Loucy (cell line): ENCODE measurements around the gene SEC14L1.

Source experiments
- EZH2phosphoT487 ChIP-seq: fragments of 200-600 bp; IDR thresholded peaks from 2 replicates; pipeline ENCODE4 v1.6.1; 2018; ENCODE audit warnings: antibody characterized with exemption, mild to moderate bottlenecking, moderate library complexity, borderline replicate concordance
- TF ChIP-seq, protein P1 (sequence below): fragments of 200-600 bp; sonication (generic); conservative IDR thresholded peaks from 2 replicates; pipeline ENCODE4 v1.5.1; 2014; ENCODE audit warnings: mild to moderate bottlenecking, antibody characterized with exemption, low read length

DNA sequence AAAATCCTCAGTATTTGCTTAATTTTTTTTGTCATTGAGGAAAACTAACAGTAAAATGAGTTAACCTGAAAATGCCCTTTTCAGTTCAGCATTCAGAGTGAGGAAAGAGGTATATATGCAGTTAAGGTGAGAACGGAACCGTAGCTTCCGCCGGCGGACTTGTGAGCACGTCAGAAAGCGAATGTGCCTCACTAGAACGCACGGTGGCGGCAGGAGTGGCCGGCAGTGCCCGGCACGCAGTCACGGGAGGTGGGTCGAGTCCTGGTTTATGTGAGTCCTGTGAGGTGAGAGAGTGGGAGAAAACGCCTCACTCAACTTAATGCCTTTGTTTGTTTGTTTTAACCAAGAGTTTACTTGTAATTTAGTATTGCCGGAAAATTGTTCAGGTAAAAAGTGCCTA is 6.1 kb downstream of the SEC14L1 start:
- TF ChIP-seq, protein P1, sequence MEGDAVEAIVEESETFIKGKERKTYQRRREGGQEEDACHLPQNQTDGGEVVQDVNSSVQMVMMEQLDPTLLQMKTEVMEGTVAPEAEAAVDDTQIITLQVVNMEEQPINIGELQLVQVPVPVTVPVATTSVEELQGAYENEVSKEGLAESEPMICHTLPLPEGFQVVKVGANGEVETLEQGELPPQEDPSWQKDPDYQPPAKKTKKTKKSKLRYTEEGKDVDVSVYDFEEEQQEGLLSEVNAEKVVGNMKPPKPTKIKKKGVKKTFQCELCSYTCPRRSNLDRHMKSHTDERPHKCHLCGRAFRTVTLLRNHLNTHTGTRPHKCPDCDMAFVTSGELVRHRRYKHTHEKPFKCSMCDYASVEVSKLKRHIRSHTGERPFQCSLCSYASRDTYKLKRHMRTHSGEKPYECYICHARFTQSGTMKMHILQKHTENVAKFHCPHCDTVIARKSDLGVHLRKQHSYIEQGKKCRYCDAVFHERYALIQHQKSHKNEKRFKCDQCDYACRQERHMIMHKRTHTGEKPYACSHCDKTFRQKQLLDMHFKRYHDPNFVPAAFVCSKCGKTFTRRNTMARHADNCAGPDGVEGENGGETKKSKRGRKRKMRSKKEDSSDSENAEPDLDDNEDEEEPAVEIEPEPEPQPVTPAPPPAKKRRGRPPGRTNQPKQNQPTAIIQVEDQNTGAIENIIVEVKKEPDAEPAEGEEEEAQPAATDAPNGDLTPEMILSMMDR: no peak
- no peak for TF ChIP-seq EZH2phosphoT487
